Neural cell (in vitro differentiated cells): ENCODE data around the gene GANAB. TPM values are rescaled to one million over a fixed set of nuclear protein-coding genes. Genes with fewer than 3 reads are reported as not detected.

ENCODE experiments used
- H2AFZ ChIP-seq: fragments of 200-600, 300-800 bp; sonication (generic), shearing (Covaris generic); 2 replicates; pipeline ENCODE4 v1.6.0; 2014; ENCODE audit warnings: low read depth, mild to moderate bottlenecking, antibody characterized with exemption, low read length, moderate library complexity
- H3F3A ChIP-seq: fragments of 200-600 bp; shearing (Covaris generic); 2 replicates; pipeline ENCODE4 v1.6.1; 2016; ENCODE audit warnings: mild to moderate bottlenecking, moderate library complexity, mixed read lengths, antibody characterized with exemption, low read length; ENCODE audit not compliant: insufficient read depth, poor library complexity, severe bottlenecking
- H3K27ac ChIP-seq: fragments of 200-600, 300-800 bp; sonication (generic), shearing (Covaris generic); 2 replicates; pipeline ENCODE4 v1.5.1; 2014; ENCODE audit warnings: mild to moderate bottlenecking, low read length, moderate library complexity
- H3K27me3 ChIP-seq: fragments of 300-800, 200-600 bp; sonication (generic), shearing (Covaris generic); 2 replicates; pipeline ENCODE4 v1.6.0; 2014; ENCODE audit warnings: mild to moderate bottlenecking, low read depth, low read length, moderate library complexity; ENCODE audit not compliant: insufficient read depth
- H3K36me3 ChIP-seq: fragments of 300-800, 200-600 bp; sonication (generic), shearing (Covaris generic); 2 replicates; pipeline ENCODE4 v1.5.1; 2014; ENCODE audit warnings: mild to moderate bottlenecking, antibody characterized with exemption, low read length, moderate library complexity; ENCODE audit not compliant: insufficient read depth
- H3K4me2 ChIP-seq: fragments of 300-800, 200-600 bp; sonication (generic), shearing (Covaris generic); 2 replicates; pipeline ENCODE4 v1.6.0; 2014; ENCODE audit warnings: mild to moderate bottlenecking, low read length
- H3K4me3 ChIP-seq: fragments of 300-800, 200-600 bp; sonication (generic), shearing (Covaris generic); 2 replicates; pipeline ENCODE4 v1.5.1; 2014; ENCODE audit warnings: mild to moderate bottlenecking, low read length, moderate library complexity
- H3K79me2 ChIP-seq: fragments of 200-600 bp; shearing (Covaris generic); replicated peaks from 2 replicates; pipeline ENCODE4 v1.6.0; 2014; ENCODE audit warnings: mild to moderate bottlenecking, low read length, moderate library complexity; ENCODE audit not compliant: insufficient read depth
- H3K9ac ChIP-seq: fragments of 300-800, 200-600 bp; sonication (generic), shearing (Covaris generic); 2 replicates; pipeline ENCODE4 v1.6.1; 2016; ENCODE audit warnings: mild to moderate bottlenecking, low read length, mixed read lengths
- H3K9me2 ChIP-seq: fragments of 200-600 bp; shearing (Covaris generic); 2 replicates; pipeline ENCODE4 v1.6.1; 2016; ENCODE audit warnings: mild to moderate bottlenecking, low read length, mixed read lengths; ENCODE audit not compliant: insufficient read depth
- H3K9me3 ChIP-seq: fragments of 200-600, 300-800 bp; sonication (generic), shearing (Covaris generic); 2 replicates; pipeline ENCODE4 v1.6.1; 2016; ENCODE audit warnings: mild to moderate bottlenecking, mixed run types, low read length, moderate library complexity, mixed read lengths
- H4K20me1 ChIP-seq: fragments of 200-600 bp; shearing (Covaris generic); 2 replicates; pipeline ENCODE4 v1.6.1; 2016; ENCODE audit warnings: mild to moderate bottlenecking, mixed run types; ENCODE audit not compliant: insufficient read depth
- EP300 ChIP-seq: fragments of 450-650 bp; conservative IDR thresholded peaks from 2 replicates; pipeline ENCODE4 v1.6.1; 2014; ENCODE audit warnings: antibody characterized with exemption, mild to moderate bottlenecking, moderate library complexity; ENCODE audit not compliant: poor library complexity, severe bottlenecking
- EZH2 ChIP-seq: fragments of 200-600, 300-800 bp; shearing (Covaris generic), sonication (generic); IDR thresholded peaks from 2 replicates; pipeline ENCODE4 v1.6.1; 2014; ENCODE audit warnings: antibody characterized with exemption, low read length, borderline replicate concordance, mild to moderate bottlenecking; ENCODE audit not compliant: insufficient read depth, poor library complexity, severe bottlenecking
- MXI1 ChIP-seq: fragments of 450-650 bp; conservative IDR thresholded peaks from 2 replicates; pipeline ENCODE4 v1.6.1; 2014; ENCODE audit warnings: antibody characterized with exemption, mild to moderate bottlenecking; ENCODE audit not compliant: poor library complexity, severe bottlenecking
- POLR2AphosphoS5 ChIP-seq: IDR thresholded peaks from 2 replicates; pipeline ENCODE4 v1.6.1; 2012
- RAD21 ChIP-seq: fragments of 450-650 bp; conservative IDR thresholded peaks from 2 replicates; pipeline ENCODE4 v1.6.1; 2014; ENCODE audit warnings: antibody characterized with exemption, mild to moderate bottlenecking, moderate library complexity
- SMC3 ChIP-seq: fragments of 450-650 bp; conservative IDR thresholded peaks from 2 replicates; pipeline ENCODE4 v1.6.1; 2014; ENCODE audit warnings: antibody characterized with exemption, mild to moderate bottlenecking, moderate library complexity; ENCODE audit not compliant: poor library complexity
- TAF1 ChIP-seq: IDR thresholded peaks from 2 replicates; pipeline ENCODE4 v1.6.1; 2012; ENCODE audit warnings: low read depth
- polyA plus RNA-seq: library from polyadenylated mRNA; depleted of rRNA; stranded (reverse); fragments of >200 nt; gene quantifications from 2 replicates; pipeline ENCODE4 v1.2.3, GENCODE V29; 2014
- TF ChIP-seq, protein P1 (sequence below): fragments of 450-650 bp; IDR thresholded peaks from 2 replicates; pipeline ENCODE4 v1.5.1; 2014; ENCODE audit warnings: antibody characterized with exemption, mild to moderate bottlenecking, moderate library complexity; ENCODE audit not compliant: poor library complexity, severe bottlenecking
- TF ChIP-seq, protein P2 (sequence below): IDR thresholded peaks from 2 replicates; pipeline ENCODE4 v1.6.1; 2012; ENCODE audit warnings: borderline replicate concordance

Gene GANAB
- polyA plus RNA-seq, 1 donor from 2014 or later: 62.7 TPM

DNA sequence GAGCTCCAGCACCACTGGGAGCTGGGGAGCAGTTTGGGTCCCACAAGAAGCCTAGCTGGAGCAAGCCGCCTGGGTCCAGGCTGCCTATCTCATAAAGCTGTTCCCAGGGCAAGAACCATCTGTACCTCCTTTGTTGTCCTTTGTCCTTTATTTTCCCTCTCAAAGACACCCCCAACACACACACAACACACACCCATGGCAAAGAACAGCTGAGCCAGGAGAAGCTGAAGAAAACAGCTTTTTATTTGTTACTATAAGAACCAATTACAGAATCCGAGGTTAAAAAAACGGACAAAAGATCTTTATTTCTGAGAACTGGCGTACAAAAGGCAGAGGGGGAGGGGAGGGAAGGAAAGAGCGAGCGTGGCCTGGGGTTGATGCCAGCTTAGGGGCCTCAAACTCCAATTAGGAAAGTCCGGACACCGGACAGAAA, 53.4 kb downstream of the GANAB start:
- H3K4me2 ChIP-seq: no peak overlapping the region
- peak overlapping the region; percentile 81 for H3K4me3 ChIP-seq
- peak overlapping the region; percentile 94 for H3K9ac ChIP-seq
- peak overlapping the region; percentile 96 for H3K27ac ChIP-seq
- H3K9me3 ChIP-seq: no peaks in the 10 kb centered on the region
- TF ChIP-seq TAF1: no peak
- TF ChIP-seq RAD21: no peak
- TF ChIP-seq MXI1: no peak
- TF ChIP-seq, protein P1, sequence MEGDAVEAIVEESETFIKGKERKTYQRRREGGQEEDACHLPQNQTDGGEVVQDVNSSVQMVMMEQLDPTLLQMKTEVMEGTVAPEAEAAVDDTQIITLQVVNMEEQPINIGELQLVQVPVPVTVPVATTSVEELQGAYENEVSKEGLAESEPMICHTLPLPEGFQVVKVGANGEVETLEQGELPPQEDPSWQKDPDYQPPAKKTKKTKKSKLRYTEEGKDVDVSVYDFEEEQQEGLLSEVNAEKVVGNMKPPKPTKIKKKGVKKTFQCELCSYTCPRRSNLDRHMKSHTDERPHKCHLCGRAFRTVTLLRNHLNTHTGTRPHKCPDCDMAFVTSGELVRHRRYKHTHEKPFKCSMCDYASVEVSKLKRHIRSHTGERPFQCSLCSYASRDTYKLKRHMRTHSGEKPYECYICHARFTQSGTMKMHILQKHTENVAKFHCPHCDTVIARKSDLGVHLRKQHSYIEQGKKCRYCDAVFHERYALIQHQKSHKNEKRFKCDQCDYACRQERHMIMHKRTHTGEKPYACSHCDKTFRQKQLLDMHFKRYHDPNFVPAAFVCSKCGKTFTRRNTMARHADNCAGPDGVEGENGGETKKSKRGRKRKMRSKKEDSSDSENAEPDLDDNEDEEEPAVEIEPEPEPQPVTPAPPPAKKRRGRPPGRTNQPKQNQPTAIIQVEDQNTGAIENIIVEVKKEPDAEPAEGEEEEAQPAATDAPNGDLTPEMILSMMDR: no peak
- TF ChIP-seq, protein P2, sequence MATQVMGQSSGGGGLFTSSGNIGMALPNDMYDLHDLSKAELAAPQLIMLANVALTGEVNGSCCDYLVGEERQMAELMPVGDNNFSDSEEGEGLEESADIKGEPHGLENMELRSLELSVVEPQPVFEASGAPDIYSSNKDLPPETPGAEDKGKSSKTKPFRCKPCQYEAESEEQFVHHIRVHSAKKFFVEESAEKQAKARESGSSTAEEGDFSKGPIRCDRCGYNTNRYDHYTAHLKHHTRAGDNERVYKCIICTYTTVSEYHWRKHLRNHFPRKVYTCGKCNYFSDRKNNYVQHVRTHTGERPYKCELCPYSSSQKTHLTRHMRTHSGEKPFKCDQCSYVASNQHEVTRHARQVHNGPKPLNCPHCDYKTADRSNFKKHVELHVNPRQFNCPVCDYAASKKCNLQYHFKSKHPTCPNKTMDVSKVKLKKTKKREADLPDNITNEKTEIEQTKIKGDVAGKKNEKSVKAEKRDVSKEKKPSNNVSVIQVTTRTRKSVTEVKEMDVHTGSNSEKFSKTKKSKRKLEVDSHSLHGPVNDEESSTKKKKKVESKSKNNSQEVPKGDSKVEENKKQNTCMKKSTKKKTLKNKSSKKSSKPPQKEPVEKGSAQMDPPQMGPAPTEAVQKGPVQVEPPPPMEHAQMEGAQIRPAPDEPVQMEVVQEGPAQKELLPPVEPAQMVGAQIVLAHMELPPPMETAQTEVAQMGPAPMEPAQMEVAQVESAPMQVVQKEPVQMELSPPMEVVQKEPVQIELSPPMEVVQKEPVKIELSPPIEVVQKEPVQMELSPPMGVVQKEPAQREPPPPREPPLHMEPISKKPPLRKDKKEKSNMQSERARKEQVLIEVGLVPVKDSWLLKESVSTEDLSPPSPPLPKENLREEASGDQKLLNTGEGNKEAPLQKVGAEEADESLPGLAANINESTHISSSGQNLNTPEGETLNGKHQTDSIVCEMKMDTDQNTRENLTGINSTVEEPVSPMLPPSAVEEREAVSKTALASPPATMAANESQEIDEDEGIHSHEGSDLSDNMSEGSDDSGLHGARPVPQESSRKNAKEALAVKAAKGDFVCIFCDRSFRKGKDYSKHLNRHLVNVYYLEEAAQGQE: no peak
- no peak for TF ChIP-seq EP300
- TF ChIP-seq EZH2: no peak
- TF ChIP-seq SMC3: no peak
- TF ChIP-seq POLR2AphosphoS5: no peak
- H3K79me2 ChIP-seq: peaks cover 12% of the 10 kb centered on the region
- no peaks in the 10 kb centered on the region for H4K20me1 ChIP-seq
- no peaks in the 10 kb centered on the region for H3K27me3 ChIP-seq
- H2AFZ ChIP-seq: no peak overlapping the region
- no peaks in the 10 kb centered on the region for H3K9me2 ChIP-seq
- H3F3A ChIP-seq: peaks cover 7% of the 10 kb centered on the region
- peaks cover 7% of the 10 kb centered on the region for H3K36me3 ChIP-seq

DNA sequence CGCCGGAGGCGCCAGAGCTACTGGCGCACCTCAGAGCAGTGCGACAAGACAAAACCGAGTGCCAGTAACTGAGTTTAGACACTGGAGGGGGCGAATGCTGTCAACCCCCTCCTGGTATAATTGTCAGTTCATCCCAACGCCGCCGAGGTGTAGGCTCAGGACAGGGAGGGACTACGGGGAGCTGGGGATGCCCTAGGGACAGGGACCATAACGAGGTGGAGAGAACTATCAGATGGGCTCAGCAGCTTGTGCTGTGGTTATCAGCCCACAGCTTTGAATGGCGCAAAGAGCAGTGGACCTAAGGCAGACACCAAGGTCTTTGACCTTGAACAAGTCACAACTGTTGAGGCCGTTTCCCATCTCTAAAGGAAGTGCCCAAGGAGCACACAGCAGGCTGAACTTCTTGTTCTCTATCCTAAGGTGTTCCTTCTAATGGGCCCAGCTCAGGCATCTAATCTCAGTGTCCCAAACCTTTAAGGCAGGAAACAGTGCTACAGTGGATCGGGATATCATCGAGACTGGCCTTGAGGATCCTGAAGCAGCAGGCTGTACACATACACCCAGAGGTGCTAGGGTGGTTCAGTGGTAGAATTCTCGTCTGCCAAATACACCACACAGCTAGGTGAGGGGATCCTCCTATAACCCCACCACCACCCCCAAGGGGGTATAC, 54.1 kb downstream of the GANAB start:
- peaks cover 7% of the 10 kb centered on the region for H3F3A ChIP-seq
- H3K4me3 ChIP-seq: peak overlapping the region; percentile 81
- peak overlapping the region; percentile 67 for H2AFZ ChIP-seq
- H3K27ac ChIP-seq: peak overlapping the region; percentile 96
- H3K36me3 ChIP-seq: peaks cover 7% of the 10 kb centered on the region
- H3K9me2 ChIP-seq: no peaks in the 10 kb centered on the region
- no peak for TF ChIP-seq MXI1
- TF ChIP-seq, protein P1: peak; percentile 12
- H3K9me3 ChIP-seq: no peaks in the 10 kb centered on the region
- no peaks in the 10 kb centered on the region for H3K27me3 ChIP-seq
- H3K79me2 ChIP-seq: peaks cover 11% of the 10 kb centered on the region
- peak overlapping the region; percentile 94 for H3K9ac ChIP-seq
- H4K20me1 ChIP-seq: no peaks in the 10 kb centered on the region
- H3K4me2 ChIP-seq: peak overlapping the region; percentile 82
